Neural cell (in vitro differentiated cells): ENCODE measurements around the gene BNC2.

Experiments
- EP300 ChIP-seq: fragments of 450-650 bp; conservative IDR thresholded peaks from 2 replicates; pipeline ENCODE4 v1.6.1; 2014; ENCODE audit warnings: antibody characterized with exemption, mild to moderate bottlenecking, moderate library complexity; ENCODE audit not compliant: poor library complexity, severe bottlenecking
- EZH2 ChIP-seq: fragments of 200-600, 300-800 bp; shearing (Covaris generic), sonication (generic); IDR thresholded peaks from 2 replicates; pipeline ENCODE4 v1.6.1; 2014; ENCODE audit warnings: antibody characterized with exemption, low read length, borderline replicate concordance, mild to moderate bottlenecking; ENCODE audit not compliant: insufficient read depth, poor library complexity, severe bottlenecking
- POLR2AphosphoS5 ChIP-seq: IDR thresholded peaks from 2 replicates; pipeline ENCODE4 v1.6.1; 2012
- SMC3 ChIP-seq: fragments of 450-650 bp; conservative IDR thresholded peaks from 2 replicates; pipeline ENCODE4 v1.6.1; 2014; ENCODE audit warnings: antibody characterized with exemption, mild to moderate bottlenecking, moderate library complexity; ENCODE audit not compliant: poor library complexity
- TAF1 ChIP-seq: IDR thresholded peaks from 2 replicates; pipeline ENCODE4 v1.6.1; 2012; ENCODE audit warnings: low read depth
- TF ChIP-seq, protein P1 (sequence below): fragments of 450-650 bp; IDR thresholded peaks from 2 replicates; pipeline ENCODE4 v1.5.1; 2014; ENCODE audit warnings: antibody characterized with exemption, mild to moderate bottlenecking, moderate library complexity; ENCODE audit not compliant: poor library complexity, severe bottlenecking
- TF ChIP-seq, protein P2 (sequence below): IDR thresholded peaks from 2 replicates; pipeline ENCODE4 v1.6.1; 2012; ENCODE audit warnings: borderline replicate concordance

DNA sequence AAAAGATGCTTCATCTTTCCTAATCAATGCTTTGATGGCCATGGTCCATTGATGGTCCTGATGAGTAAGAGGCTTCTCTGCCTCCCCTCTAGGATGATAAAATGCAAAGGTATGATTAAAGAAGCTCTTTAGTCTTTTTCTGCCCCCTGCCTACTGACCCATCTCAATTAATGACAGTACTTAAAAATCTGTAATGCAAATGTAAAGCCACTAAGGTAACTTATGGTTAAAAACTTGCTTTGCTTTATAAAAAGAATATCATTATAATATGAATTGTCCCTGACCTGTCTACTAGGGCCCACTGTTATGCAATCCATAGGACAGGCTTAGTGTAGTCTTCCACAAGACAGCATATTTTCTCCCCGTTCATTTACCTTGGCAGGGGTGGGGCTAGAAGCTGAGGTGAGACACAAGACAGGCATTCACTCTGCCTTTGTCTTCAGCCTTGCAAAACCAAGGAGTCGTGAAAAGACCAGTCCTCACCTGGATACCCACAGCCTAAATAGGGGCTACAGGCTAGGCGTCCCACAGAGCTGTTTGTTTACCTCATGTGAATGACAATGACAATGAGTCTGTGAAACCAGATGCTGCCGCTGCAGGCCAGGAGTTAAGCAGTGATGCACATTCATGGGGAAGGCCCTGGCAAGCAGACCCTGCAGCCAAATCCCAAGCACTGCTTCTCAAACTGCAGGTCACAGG, 60.4 kb downstream of the BNC2 start:
- TF ChIP-seq, protein P1, sequence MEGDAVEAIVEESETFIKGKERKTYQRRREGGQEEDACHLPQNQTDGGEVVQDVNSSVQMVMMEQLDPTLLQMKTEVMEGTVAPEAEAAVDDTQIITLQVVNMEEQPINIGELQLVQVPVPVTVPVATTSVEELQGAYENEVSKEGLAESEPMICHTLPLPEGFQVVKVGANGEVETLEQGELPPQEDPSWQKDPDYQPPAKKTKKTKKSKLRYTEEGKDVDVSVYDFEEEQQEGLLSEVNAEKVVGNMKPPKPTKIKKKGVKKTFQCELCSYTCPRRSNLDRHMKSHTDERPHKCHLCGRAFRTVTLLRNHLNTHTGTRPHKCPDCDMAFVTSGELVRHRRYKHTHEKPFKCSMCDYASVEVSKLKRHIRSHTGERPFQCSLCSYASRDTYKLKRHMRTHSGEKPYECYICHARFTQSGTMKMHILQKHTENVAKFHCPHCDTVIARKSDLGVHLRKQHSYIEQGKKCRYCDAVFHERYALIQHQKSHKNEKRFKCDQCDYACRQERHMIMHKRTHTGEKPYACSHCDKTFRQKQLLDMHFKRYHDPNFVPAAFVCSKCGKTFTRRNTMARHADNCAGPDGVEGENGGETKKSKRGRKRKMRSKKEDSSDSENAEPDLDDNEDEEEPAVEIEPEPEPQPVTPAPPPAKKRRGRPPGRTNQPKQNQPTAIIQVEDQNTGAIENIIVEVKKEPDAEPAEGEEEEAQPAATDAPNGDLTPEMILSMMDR, result no peak
- TF ChIP-seq EZH2 (no peak), POLR2AphosphoS5 (no peak), TAF1 (no peak), EP300 (no peak), SMC3 (no peak)
- TF ChIP-seq, protein P2, sequence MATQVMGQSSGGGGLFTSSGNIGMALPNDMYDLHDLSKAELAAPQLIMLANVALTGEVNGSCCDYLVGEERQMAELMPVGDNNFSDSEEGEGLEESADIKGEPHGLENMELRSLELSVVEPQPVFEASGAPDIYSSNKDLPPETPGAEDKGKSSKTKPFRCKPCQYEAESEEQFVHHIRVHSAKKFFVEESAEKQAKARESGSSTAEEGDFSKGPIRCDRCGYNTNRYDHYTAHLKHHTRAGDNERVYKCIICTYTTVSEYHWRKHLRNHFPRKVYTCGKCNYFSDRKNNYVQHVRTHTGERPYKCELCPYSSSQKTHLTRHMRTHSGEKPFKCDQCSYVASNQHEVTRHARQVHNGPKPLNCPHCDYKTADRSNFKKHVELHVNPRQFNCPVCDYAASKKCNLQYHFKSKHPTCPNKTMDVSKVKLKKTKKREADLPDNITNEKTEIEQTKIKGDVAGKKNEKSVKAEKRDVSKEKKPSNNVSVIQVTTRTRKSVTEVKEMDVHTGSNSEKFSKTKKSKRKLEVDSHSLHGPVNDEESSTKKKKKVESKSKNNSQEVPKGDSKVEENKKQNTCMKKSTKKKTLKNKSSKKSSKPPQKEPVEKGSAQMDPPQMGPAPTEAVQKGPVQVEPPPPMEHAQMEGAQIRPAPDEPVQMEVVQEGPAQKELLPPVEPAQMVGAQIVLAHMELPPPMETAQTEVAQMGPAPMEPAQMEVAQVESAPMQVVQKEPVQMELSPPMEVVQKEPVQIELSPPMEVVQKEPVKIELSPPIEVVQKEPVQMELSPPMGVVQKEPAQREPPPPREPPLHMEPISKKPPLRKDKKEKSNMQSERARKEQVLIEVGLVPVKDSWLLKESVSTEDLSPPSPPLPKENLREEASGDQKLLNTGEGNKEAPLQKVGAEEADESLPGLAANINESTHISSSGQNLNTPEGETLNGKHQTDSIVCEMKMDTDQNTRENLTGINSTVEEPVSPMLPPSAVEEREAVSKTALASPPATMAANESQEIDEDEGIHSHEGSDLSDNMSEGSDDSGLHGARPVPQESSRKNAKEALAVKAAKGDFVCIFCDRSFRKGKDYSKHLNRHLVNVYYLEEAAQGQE, result no peak
